Heart left ventricle (tissue), 16 donors: ENCODE data around the gene TGFB2. TPM values are rescaled to one million over a fixed set of nuclear protein-coding genes. Genes with fewer than 3 reads are reported as not detected.

Experiments used
- ATAC-seq, 4 donors: fragments of 200-7000 bp; cut with Tn5 transposase; one replicate each; pipeline ENCODE4 v1.9.1; 2020 to 2022; ENCODE audit warnings: moderate library complexity in 4 of 4, mild to moderate bottlenecking in 3 of 4, moderate number of reproducible peaks in 1 of 4
- DNase-seq, 5 donors: peaks; one replicate each; pipeline ENCODE4 v3.0.0-alpha.2; 2020
- H3K27ac ChIP-seq, 12 donors: fragments of 200-600 bp; sonication (generic) in 4 of 12; one replicate each; pipeline versions ENCODE4 v1.5.0 to v1.8.0; 2016 to 2022; ENCODE audit warnings: mild to moderate bottlenecking in 2 of 12
- H3K27me3 ChIP-seq, 9 donors: fragments of 200-600 bp; sonication (generic) in 2 of 9; one replicate each; pipeline versions ENCODE4 v1.5.1 to v1.8.0; 2016 to 2022; ENCODE audit warnings: mild to moderate bottlenecking in 3 of 9
- H3K36me3 ChIP-seq, 9 donors: fragments of 200-600 bp; sonication (generic) in 2 of 9; one replicate each; pipeline versions ENCODE4 v1.5.0 to v1.8.0; 2018 to 2022; ENCODE audit warnings: mild to moderate bottlenecking in 2 of 9
- H3K4me1 ChIP-seq, 12 donors: fragments of 200-600 bp; sonication (generic) in 4 of 12; one replicate each; pipeline versions ENCODE4 v1.5.0 to v1.8.0; 2016 to 2022; ENCODE audit warnings: mild to moderate bottlenecking in 3 of 12
- H3K4me3 ChIP-seq, 12 donors: fragments of 200-600 bp; sonication (generic) in 4 of 12; one replicate each; pipeline versions ENCODE4 v1.5.0 to v1.8.0; 2017 to 2022; ENCODE audit warnings: mild to moderate bottlenecking in 9 of 12, moderate library complexity in 4 of 12
- H3K9me3 ChIP-seq, 12 donors: fragments of 200-600 bp; sonication (generic) in 4 of 12; one replicate each; pipeline versions ENCODE4 v1.5.0 to v1.8.0; 2016 to 2022; ENCODE audit warnings: mild to moderate bottlenecking in 1 of 12
- POLR2A ChIP-seq, 2 donors: fragments of 450-650 bp; IDR thresholded peaks; one replicate each; pipeline ENCODE4 v1.6.1; 2017; ENCODE audit warnings: antibody characterized with exemption in 2 of 2, mild to moderate bottlenecking in 2 of 2, moderate library complexity in 2 of 2
- WGBS, 4 donors: extraction: QIAGEN DNeasy Blood & Tissue Kit in 2 of 4; methylation state at CpG; one replicate each; pipeline versions ENCODE4 v1.1.5 to v1.1.7; 2013 to 2018; 5-methylcytosine and 5-hydroxymethylcytosine counted together
- intact Hi-C, 10 donors: fragments of 100-400 bp; cut with DNase I; formaldehyde crosslinking; loops; one replicate each; pipeline versions ENCODE4 v1.11.1 to v1.14.2; 2022
- polyA plus RNA-seq, 2 donors: library from polyadenylated mRNA; stranded (reverse); fragments of 200-250 nt; gene quantifications; one replicate each; pipeline ENCODE4 v1.2.3, GENCODE V29; 2013
- total RNA-seq, 9 donors: library from RNA; depleted of rRNA in 2 of 9; stranded (reverse); fragments of >200 nt in 2 of 9; fragmentation: NEBNext Ultra II Directional in 3 of 9; extraction: Animal tissue kit (Norgen Biotek cat#: 25700) in 3 of 9; gene quantifications; one replicate each; pipeline versions ENCODE4 v1.1.0 to v1.2.4, GENCODE V29; 2016 to 2023
- TF ChIP-seq, protein P1 (sequence below), 12 donors: fragments of 200-600 bp; sonication (generic) in 4 of 12; IDR thresholded peaks; one replicate each; pipeline versions ENCODE4 v1.5.0 to v1.8.0; 2018 to 2022; ENCODE audit warnings: antibody characterized with exemption in 12 of 12, mild to moderate bottlenecking in 5 of 12
- donor health status: ischemic (EF 13 %, LVEDD 7.1; RV severe dilation, severe dysfunction).
- donor health status: healthy with polysubstance abuse.
- donor health status: DM: no; HTN: yes; CAD: no.
- donor health status: DM: no; HTN: no; CAD: no.
- donor health status: ischemic (EF 25% LVEDD 6.9; RV normal size, moderate dysfunction).
- donor health status: ischemic (EF 25% LVEDD 5.7; RV mildly dilated, moderate dysfunction).
- donor health status: healthy.
- donor health status: DM: yes; HTN: yes; CAD: no.
- donor health status: ischemic (EF 35%, LVEDD 5.7; RV mildly dilated, moderate dysfunction).
- donor health status: nonischemic (EF 11% LVEDD 7.7; RV severe dilation, severe dysfunction).
- donor health status: DM: yes; HTN: yes; CAD: no.
- donor health status: PGD.
- donor health status: ischemic (EF 29% LVEDD 5.4; RV normal size, mild dysfunction).
- donor health status: nonischemic (EF 23%, LVEDD 6.1; RV moderate dilation, normal function).

The TGFB2 gene
- total and polyA plus RNA-seq, 11 donors = 0.76 to 23.6 (median 5.5) TPM

GRCh38 chr1:218348628-218349071 is 3.5 kb downstream of the TGFB2 start:
- no peaks in the 10 kb centered on the region for H3K36me3 ChIP-seq
- ATAC-seq (no peak), DNase-seq (no peak)
- no peak for TF ChIP-seq POLR2A (IDR thresholded peaks at IDR 0.05)
- TF ChIP-seq, protein P1, sequence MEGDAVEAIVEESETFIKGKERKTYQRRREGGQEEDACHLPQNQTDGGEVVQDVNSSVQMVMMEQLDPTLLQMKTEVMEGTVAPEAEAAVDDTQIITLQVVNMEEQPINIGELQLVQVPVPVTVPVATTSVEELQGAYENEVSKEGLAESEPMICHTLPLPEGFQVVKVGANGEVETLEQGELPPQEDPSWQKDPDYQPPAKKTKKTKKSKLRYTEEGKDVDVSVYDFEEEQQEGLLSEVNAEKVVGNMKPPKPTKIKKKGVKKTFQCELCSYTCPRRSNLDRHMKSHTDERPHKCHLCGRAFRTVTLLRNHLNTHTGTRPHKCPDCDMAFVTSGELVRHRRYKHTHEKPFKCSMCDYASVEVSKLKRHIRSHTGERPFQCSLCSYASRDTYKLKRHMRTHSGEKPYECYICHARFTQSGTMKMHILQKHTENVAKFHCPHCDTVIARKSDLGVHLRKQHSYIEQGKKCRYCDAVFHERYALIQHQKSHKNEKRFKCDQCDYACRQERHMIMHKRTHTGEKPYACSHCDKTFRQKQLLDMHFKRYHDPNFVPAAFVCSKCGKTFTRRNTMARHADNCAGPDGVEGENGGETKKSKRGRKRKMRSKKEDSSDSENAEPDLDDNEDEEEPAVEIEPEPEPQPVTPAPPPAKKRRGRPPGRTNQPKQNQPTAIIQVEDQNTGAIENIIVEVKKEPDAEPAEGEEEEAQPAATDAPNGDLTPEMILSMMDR (IDR thresholded peaks at IDR 0.05) = no peak
- intact Hi-C loops = loop anchor here in 8 of 10 donors (5.0 to 10.0 kb wide), 11 partner anchors 114 to 1306 kb away; partner anchors contain the start of gene LYPLAL1 (in 4 of the 8)
- no peaks in the 10 kb centered on the region for H3K9me3 ChIP-seq
- peak overlapping the region in 11 of 12 donors; percentile 56 to 87 (median 69) for H3K4me3 ChIP-seq
- H3K27ac ChIP-seq = peak overlapping the region in 11 of 12 donors; percentile 22 to 91 (median 83)
- WGBS, 4 donors = 21 to 49% (median 37%) methylated on average over 3 of the region's 3 CpGs
- H3K4me1 ChIP-seq = peaks cover 0 to 56% (median 19%) of the 10 kb centered on the region in 12 donors
- peaks cover 0 to 5% (median 0%) of the 10 kb centered on the region in 9 donors for H3K27me3 ChIP-seq

DNA sequence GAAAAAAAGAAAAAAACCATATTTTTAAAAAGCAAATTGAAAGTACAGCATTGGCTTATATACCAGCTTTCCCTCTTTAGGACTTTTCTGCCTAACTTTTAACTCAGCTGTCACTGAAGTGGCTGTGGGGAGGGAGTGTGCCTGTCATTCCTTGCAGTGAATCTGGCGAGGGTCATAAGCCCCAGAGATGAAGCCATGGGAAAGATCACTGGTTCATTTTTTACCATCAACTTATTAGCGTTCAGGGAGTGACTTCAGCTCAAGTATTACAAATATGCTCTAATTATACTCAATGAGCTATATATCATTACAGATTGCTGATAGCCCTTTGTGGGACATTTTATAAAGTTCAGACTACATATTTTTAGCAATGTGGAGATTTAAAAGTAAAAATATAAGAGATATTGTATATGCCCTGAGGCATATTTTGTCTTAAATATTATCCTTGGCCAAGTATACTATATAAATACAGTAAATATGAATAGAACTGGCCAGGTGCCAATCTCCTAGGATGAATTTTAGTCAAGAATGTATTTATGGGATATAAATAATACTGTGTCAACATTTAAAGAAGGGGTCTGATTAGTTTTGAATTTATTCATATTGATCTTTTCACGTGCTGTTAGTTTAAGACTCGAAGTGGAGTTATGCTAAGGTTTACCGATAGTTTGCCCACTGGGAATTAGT is 4.4 kb downstream of the TGFB2 start:
- intact Hi-C loops = loop anchor here in 9 of 10 donors (5.0 to 10.0 kb wide), 12 partner anchors 108 to 1305 kb away; partner anchors contain the start of gene LYPLAL1 (in 4 of the 9)
- DNase-seq (no peak), ATAC-seq (no peak)
- peaks cover 0 to 55% (median 19%) of the 10 kb centered on the region in 12 donors for H3K4me1 ChIP-seq
- peak overlapping the region in 6 of 12 donors; percentile 65 to 87 (median 79) for H3K4me3 ChIP-seq
- peak overlapping the region in 10 of 12 donors; percentile 25 to 91 (median 85) for H3K27ac ChIP-seq
- 61 to 71% (median 64%) methylated on average over 5 of the region's 5 CpGs for WGBS, 4 donors
- H3K27me3 ChIP-seq = peaks cover 0 to 5% (median 0%) of the 10 kb centered on the region in 9 donors
- no peaks in the 10 kb centered on the region for H3K9me3 ChIP-seq
- TF ChIP-seq, protein P1 (IDR thresholded peaks at IDR 0.05) = no peak
- TF ChIP-seq POLR2A (IDR thresholded peaks at IDR 0.05) = no peak
- no peaks in the 10 kb centered on the region for H3K36me3 ChIP-seq

GRCh38 chr1:218350035-218350525 is 4.9 kb downstream of the TGFB2 start:
- no peak for DNase-seq
- Histone ChIP-seq H3K4me3 (peak overlapping the region in 6 of 12 donors; percentile 65 to 87 (median 79)), H3K9me3 (no peaks in the 10 kb centered on the region)

More at GRCh38 chr1:218350035-218350525, 4.9 kb downstream of the TGFB2 start:
- Histone ChIP-seq H3K36me3 (peaks cover 0 to 2% (median 0%) of the 10 kb centered on the region in 9 donors), H3K4me1 (peaks cover 0 to 50% (median 16%) of the 10 kb centered on the region in 12 donors), H3K27me3 (peaks cover 0 to 5% (median 0%) of the 10 kb centered on the region in 9 donors), H3K27ac (peak overlapping the region in 9 of 12 donors; percentile 57 to 91 (median 83))
- TF ChIP-seq POLR2A (IDR thresholded peaks at IDR 0.05) = no peak
- TF ChIP-seq, protein P1 (IDR thresholded peaks at IDR 0.05) = no peak
- intact Hi-C loops = loop anchor here in 1 of 10 donors (5.0 kb wide), 1 partner anchor 107 kb away; no protein-coding TSS in a partner anchor
- WGBS, 4 donors = 50 to 65% (median 59%) methylated on average over 7 of the region's 7 CpGs
- no peak for ATAC-seq
